NT2/D1 (cell line): Measurements from ENCODE around the gene APOL1.

Experiments
- DNase-seq: peaks from one replicate; pipeline ENCODE4 v3.0.0-alpha.2; 2011; ENCODE audit warnings: low read depth, low spot score
- H3K27me3 ChIP-seq: 2 replicates; pipeline ENCODE4 v1.6.0; 2011; ENCODE audit warnings: mild to moderate bottlenecking; ENCODE audit not compliant: insufficient read length, insufficient read depth
- H3K36me3 ChIP-seq: 2 replicates; pipeline ENCODE4 v1.6.1; 2011; ENCODE audit warnings: mild to moderate bottlenecking, low read length, mixed read lengths; ENCODE audit not compliant: insufficient read depth, insufficient read length
- H3K4me1 ChIP-seq: 2 replicates; pipeline ENCODE4 v1.5.1; 2011; ENCODE audit not compliant: insufficient read depth, insufficient read length
- H3K4me3 ChIP-seq: 2 replicates; pipeline ENCODE4 v1.5.1; 2011; ENCODE audit warnings: low read depth; ENCODE audit not compliant: insufficient read length
- H3K9ac ChIP-seq: 2 replicates; pipeline ENCODE4 v1.6.0; 2011; ENCODE audit warnings: low read depth; ENCODE audit not compliant: insufficient read length
- H3K9me3 ChIP-seq: 2 replicates; pipeline ENCODE4 v1.5.1; 2011; ENCODE audit warnings: mild to moderate bottlenecking, low read length; ENCODE audit not compliant: insufficient read depth
- SUZ12 ChIP-seq: IDR thresholded peaks from 2 replicates; pipeline ENCODE4 v1.6.1; 2011; ENCODE audit not compliant: insufficient read length, insufficient read depth; ENCODE audit errors: extremely low read depth
- YY1 ChIP-seq: IDR thresholded peaks from 2 replicates; pipeline ENCODE4 v1.6.1; 2011; ENCODE audit not compliant: insufficient read length, insufficient read depth
- ZNF274 ChIP-seq: IDR thresholded peaks from 2 replicates; pipeline ENCODE4 v1.6.1; 2011; ENCODE audit warnings: mild to moderate bottlenecking, low read depth, low read length

APOL1 gene

GRCh38 chr22:36302439-36303114, 49.6 kb downstream of the APOL1 start:
- H3K4me1 ChIP-seq: no peaks in the 10 kb centered on the region
- no peaks in the 10 kb centered on the region for H3K27me3 ChIP-seq
- no peaks in the 10 kb centered on the region for H3K9me3 ChIP-seq
- peaks cover 93% of the 10 kb centered on the region for H3K36me3 ChIP-seq
- H3K9ac ChIP-seq: no peak overlapping the region
- DNase-seq: no peak
- TF ChIP-seq ZNF274 (no peak), SUZ12 (no peak), YY1 (no peak)
- no peak overlapping the region for H3K4me3 ChIP-seq

GRCh38 chr22:36303115-36303467, 50.2 kb downstream of the APOL1 start:
- DNase-seq: no peak
- H3K4me3 ChIP-seq: no peak overlapping the region
- H3K36me3 ChIP-seq: peaks cover 88% of the 10 kb centered on the region
- no peaks in the 10 kb centered on the region for H3K4me1 ChIP-seq
- TF ChIP-seq YY1: no peak
- TF ChIP-seq SUZ12: no peak
- TF ChIP-seq ZNF274: no peak
- no peak overlapping the region for H3K9ac ChIP-seq
- H3K27me3 ChIP-seq: no peaks in the 10 kb centered on the region
- H3K9me3 ChIP-seq: no peaks in the 10 kb centered on the region

- no peaks in the 10 kb centered on the region for H3K27me3 ChIP-seq
- TF ChIP-seq YY1: no peak
- TF ChIP-seq ZNF274: no peak
- no peak for TF ChIP-seq SUZ12
- DNase-seq: no peak
- H3K4me3 ChIP-seq: no peak overlapping the region
- no peaks in the 10 kb centered on the region for H3K4me1 ChIP-seq
- peaks cover 86% of the 10 kb centered on the region for H3K36me3 ChIP-seq
- H3K9ac ChIP-seq: no peak overlapping the region
- H3K9me3 ChIP-seq: no peaks in the 10 kb centered on the region
These were observed 50.9 kb downstream of the APOL1 start for GRCh38 chr22:36303874-36304273.

GRCh38 chr22:36304429-36304828, 51.5 kb downstream of the APOL1 start:
- peaks cover 86% of the 10 kb centered on the region for H3K36me3 ChIP-seq
- TF ChIP-seq ZNF274 (no peak), YY1 (no peak), SUZ12 (no peak)

GRCh38 chr22:36305813-36306212, 52.9 kb downstream of the APOL1 start:
- Histone ChIP-seq H3K4me3 (no peak overlapping the region), H3K9ac (no peak overlapping the region), H3K4me1 (no peaks in the 10 kb centered on the region), H3K27me3 (no peaks in the 10 kb centered on the region), H3K9me3 (no peaks in the 10 kb centered on the region), H3K36me3 (peaks cover 78% of the 10 kb centered on the region)
- no peak for TF ChIP-seq SUZ12
- DNase-seq: no peak

More at GRCh38 chr22:36304429-36304828, 51.5 kb downstream of the APOL1 start:
- H3K4me3 ChIP-seq: no peak overlapping the region
- no peaks in the 10 kb centered on the region for H3K4me1 ChIP-seq
- H3K9ac ChIP-seq: no peak overlapping the region
- DNase-seq: no peak
- H3K9me3 ChIP-seq: no peaks in the 10 kb centered on the region
- H3K27me3 ChIP-seq: no peaks in the 10 kb centered on the region

GRCh38 chr22:36306227-36306626, 53.3 kb downstream of the APOL1 start:
- Histone ChIP-seq H3K9me3 (no peaks in the 10 kb centered on the region), H3K9ac (no peak overlapping the region), H3K4me1 (no peaks in the 10 kb centered on the region), H3K36me3 (peaks cover 78% of the 10 kb centered on the region), H3K4me3 (no peak overlapping the region), H3K27me3 (no peaks in the 10 kb centered on the region)
- DNase-seq: no peak
- TF ChIP-seq ZNF274 (no peak), YY1 (no peak), SUZ12 (no peak)

GRCh38 chr22:36308880-36309279, 55.9 kb downstream of the APOL1 start:
- H3K9me3 ChIP-seq: no peaks in the 10 kb centered on the region
- peaks cover 71% of the 10 kb centered on the region for H3K36me3 ChIP-seq

More at GRCh38 chr22:36308880-36309279, 55.9 kb downstream of the APOL1 start:
- Histone ChIP-seq H3K4me3 (no peak overlapping the region), H3K4me1 (no peaks in the 10 kb centered on the region), H3K9ac (no peak overlapping the region), H3K27me3 (no peaks in the 10 kb centered on the region)
- TF ChIP-seq SUZ12 (no peak), YY1 (no peak), ZNF274 (no peak)
- DNase-seq: no peak
